Ovary (tissue), 9 donors: ENCODE data around the gene ZNF296. TPM values are rescaled to one million over a fixed set of nuclear protein-coding genes. Genes with fewer than 3 reads are reported as not detected.

ENCODE experiments used
- DNase-seq, 5 donors: peaks; one replicate each; pipeline ENCODE4 v3.0.0-alpha.2; 2019 to 2020
- H3K27ac ChIP-seq, 2 donors: fragments of 200-600 bp; one replicate each; pipeline versions ENCODE4 v1.5.1 to v1.8.0; 2019 to 2022
- H3K27me3 ChIP-seq: fragments of 200-600 bp; one replicate; pipeline ENCODE4 v1.8.0; 2022
- H3K36me3 ChIP-seq: fragments of 200-600 bp; sonication (generic); one replicate; pipeline ENCODE4 v1.5.1; 2019
- H3K4me1 ChIP-seq: one replicate; pipeline ENCODE4 v1.8.1; 2013; ENCODE audit warnings: mild to moderate bottlenecking, moderate library complexity; ENCODE audit not compliant: insufficient read depth
- H3K4me3 ChIP-seq: fragments of 200-600 bp; sonication (generic); one replicate; pipeline ENCODE4 v1.5.1; 2017
- H3K9me3 ChIP-seq, 2 donors: fragments of 200-600 bp in 1 of 2; sonication (generic) in 1 of 2; one replicate each; pipeline versions ENCODE4 v1.5.1 to v1.8.1; 2013 to 2019; ENCODE audit warnings: mild to moderate bottlenecking in 1 of 2, moderate library complexity in 1 of 2
- EP300 ChIP-seq: sonication (generic); formaldehyde crosslinking; IDR thresholded peaks from one replicate; pipeline ENCODE4 v1.6.1; 2017; ENCODE audit warnings: antibody characterized with exemption
- POLR2A ChIP-seq: fragments of 450-650 bp; IDR thresholded peaks from one replicate; pipeline ENCODE4 v1.6.1; 2017; ENCODE audit warnings: antibody characterized with exemption, mild to moderate bottlenecking, moderate library complexity
- WGBS, 3 donors: extraction: QIAGEN DNeasy Blood & Tissue Kit in 1 of 3; methylation state at CpG; one replicate each; pipeline versions ENCODE4 v1.1.5 to v1.1.7; 2013 to 2017; 5-methylcytosine and 5-hydroxymethylcytosine counted together
- intact Hi-C, 4 donors: fragments of 100-400 bp; cut with DNase I; formaldehyde crosslinking; loops; one replicate each; pipeline versions ENCODE4 v1.11.0 to v1.15.1; 2022 to 2023
- polyA plus RNA-seq, 2 donors: library from polyadenylated mRNA; stranded (reverse); fragments of 200-250 nt in 1 of 2; fragments of 350-450 nt in 1 of 2; fragmentation: Illumina TruSeq in 1 of 2; extraction: RNeasy Lipid Tissue Mini Kit (QIAGEN cat#74804) in 1 of 2; gene quantifications; one replicate each; pipeline ENCODE4 v1.2.3, GENCODE V29; 2013 to 2014
- total RNA-seq, 7 donors: library from RNA; depleted of rRNA in 2 of 7; stranded (reverse); fragments of >200 nt in 2 of 7; fragmentation: NEBNext Ultra II Directional in 3 of 7; extraction: Animal tissue kit (Norgen Biotek cat#: 25700) in 3 of 7; gene quantifications; one replicate each; pipeline versions ENCODE4 v1.1.0 to v1.2.4, GENCODE V29; 2016 to 2023
- TF ChIP-seq, protein P1 (sequence below), 3 donors: fragments of 450-650 bp in 2 of 3; fragments of 200-600 bp in 1 of 3; IDR thresholded peaks; one replicate each; pipeline versions ENCODE4 v1.5.1 to v1.8.0; 2016 to 2022; ENCODE audit warnings: antibody characterized with exemption in 3 of 3, mild to moderate bottlenecking in 1 of 3
- donor health status: DM: no; HTN: no; CAD: no; lungs with moderate emphysema.
- donor health status: DM: no; HTN: no; CAD: no.
- donor health status: Bipolar disorder and iron deficiency.
- donor health status: DM: yes; HTN: yes; CAD: no.
- donor health status: DM: no; HTN: no; CAD: no.
- donor health status: DM: yes; HTN: yes; CAD: no.

Gene ZNF296
- total and polyA plus RNA-seq, 9 donors = 0.24 to 2.4 (median 0.41) TPM; not detected in 1

DNA sequence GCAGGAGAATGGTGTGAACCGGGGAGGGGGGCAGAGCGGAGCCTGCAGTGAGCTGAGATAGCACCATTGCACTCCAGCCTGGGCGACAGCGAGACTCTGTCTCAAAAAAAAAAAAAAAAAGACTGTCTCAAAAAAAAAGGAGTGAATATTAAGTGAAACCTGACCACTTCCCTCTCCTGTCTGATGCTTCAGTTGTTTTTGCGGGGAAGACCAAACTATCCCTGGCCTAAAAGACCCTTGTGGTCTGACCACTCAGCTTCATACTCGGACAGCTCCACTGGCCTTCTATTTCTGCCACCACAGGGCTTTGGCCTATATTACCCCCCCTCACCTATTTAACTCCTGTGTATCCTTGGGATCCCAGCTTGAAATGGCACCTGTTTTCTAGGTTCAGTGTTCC lies 35.2 kb downstream of the ZNF296 start:
- TF ChIP-seq, protein P1, sequence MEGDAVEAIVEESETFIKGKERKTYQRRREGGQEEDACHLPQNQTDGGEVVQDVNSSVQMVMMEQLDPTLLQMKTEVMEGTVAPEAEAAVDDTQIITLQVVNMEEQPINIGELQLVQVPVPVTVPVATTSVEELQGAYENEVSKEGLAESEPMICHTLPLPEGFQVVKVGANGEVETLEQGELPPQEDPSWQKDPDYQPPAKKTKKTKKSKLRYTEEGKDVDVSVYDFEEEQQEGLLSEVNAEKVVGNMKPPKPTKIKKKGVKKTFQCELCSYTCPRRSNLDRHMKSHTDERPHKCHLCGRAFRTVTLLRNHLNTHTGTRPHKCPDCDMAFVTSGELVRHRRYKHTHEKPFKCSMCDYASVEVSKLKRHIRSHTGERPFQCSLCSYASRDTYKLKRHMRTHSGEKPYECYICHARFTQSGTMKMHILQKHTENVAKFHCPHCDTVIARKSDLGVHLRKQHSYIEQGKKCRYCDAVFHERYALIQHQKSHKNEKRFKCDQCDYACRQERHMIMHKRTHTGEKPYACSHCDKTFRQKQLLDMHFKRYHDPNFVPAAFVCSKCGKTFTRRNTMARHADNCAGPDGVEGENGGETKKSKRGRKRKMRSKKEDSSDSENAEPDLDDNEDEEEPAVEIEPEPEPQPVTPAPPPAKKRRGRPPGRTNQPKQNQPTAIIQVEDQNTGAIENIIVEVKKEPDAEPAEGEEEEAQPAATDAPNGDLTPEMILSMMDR (IDR thresholded peaks at IDR 0.05) = no peak
- TF ChIP-seq EP300 = no peak
- TF ChIP-seq POLR2A = no peak

DNA sequence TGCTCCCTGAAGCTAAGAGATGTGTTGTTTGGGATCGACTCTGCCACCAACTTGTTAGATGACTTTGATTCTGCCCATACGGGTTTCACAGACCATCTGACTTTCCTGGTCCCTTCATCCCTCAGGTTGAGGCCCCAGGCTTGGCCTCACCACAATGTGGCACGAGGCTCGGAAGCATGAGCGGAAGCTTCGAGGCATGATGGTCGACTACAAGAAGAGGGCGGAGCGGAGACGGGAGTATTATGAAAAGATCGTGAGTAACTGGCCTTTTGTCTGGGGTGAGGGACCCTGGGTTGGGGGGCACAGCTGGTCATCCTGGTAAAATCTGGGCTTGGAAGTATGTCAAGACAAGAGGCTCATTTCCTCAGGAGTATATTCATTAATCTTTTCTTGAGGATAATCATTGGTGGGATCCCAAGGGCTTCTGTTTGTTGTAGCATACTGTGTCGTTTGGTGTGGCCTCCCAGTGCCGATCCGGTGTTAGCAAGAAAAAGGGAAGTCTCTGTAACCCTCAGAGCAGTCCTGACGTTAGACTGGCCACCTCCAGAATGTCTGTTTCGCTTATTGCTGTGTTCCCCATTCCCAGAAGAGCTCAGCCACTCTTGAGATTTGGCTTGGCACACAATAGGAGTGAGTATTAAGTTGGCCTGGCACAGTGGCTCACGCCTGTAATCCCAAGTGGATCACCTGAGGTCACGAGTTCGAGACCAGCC lies 36.1 kb downstream of the ZNF296 start:
- H3K4me1 ChIP-seq = peaks cover 6% of the 10 kb centered on the region
- TF ChIP-seq POLR2A (no peak), EP300 (no peak)
- TF ChIP-seq, protein P1 (IDR thresholded peaks at IDR 0.05) = no peak
- DNase-seq = no peak

More for the DNA sequence above, 35.2 kb downstream of the ZNF296 start:
- intact Hi-C loops = no loop called here
- Histone ChIP-seq H3K27ac (no peak overlapping the region), H3K4me3 (no peak overlapping the region), H3K4me1 (peaks cover 6% of the 10 kb centered on the region), H3K9me3 (no peaks in the 10 kb centered on the region), H3K36me3 (no peaks in the 10 kb centered on the region), H3K27me3 (no peaks in the 10 kb centered on the region)
- 74 to 85% (median 81%) methylated on average over 6 of the region's 6 CpGs for WGBS, 3 donors
- no peak for DNase-seq

DNA sequence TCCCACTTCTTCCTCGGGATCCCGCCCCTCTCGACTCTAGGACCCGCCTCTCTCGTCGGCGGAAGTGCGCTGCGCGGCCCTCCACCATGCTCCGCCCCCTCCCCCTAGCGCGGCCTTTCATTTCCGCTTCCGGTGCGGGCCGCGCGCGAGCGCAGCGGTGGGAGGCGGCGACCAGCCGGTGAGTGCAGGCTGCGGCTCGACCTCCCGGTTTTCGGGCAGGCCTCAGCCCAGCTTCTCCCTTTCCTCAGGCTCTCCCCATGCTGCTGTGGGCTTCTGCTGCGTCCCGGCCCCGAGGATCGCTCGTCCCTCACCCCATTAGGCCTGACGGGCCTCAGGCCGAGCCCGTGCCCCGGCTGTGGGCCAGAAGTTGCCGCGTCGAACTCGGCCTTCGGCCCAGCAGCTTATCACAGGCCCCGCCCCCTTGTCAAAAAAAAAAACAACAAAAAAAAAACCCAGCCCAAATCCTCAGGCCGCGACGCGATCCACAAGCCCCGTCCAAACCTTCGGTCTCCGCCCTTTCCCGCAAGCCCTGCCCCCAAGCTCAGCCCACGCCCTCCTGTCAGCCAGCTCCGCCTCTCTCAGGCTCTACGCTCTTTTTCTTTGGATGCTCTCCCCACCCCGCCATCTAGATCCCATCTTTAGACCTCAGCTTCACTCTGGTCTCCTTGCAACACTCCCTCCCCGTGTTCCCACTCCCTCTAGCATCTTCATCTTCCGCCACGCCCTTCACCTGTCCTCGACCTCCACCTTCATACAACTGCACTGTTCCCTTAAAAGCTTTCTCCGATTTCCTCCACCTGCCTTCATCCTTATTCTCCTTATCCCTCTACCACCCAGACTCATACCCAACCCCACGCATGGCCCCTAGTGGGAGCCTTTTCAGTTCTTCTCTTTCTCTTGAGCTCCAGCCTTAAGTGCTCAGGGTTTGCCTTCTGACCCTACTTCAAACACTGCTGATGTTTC lies 37.1 kb downstream of the ZNF296 start, which contains the start of gene CLASRP:
Gene CLASRP, plus strand, starts transcription at position 115 of the 963 bp plus-strand sequence. CDS start 1,168 bp downstream, outside the sequence.
- DNase-seq = peak; percentile 89 to 94 (median 92)

More for the DNA sequence above, 36.1 kb downstream of the ZNF296 start:
- Histone ChIP-seq H3K36me3 (no peaks in the 10 kb centered on the region), H3K27me3 (no peaks in the 10 kb centered on the region), H3K4me3 (no peak overlapping the region), H3K9me3 (no peaks in the 10 kb centered on the region), H3K27ac (no peak overlapping the region)
- intact Hi-C loops = no loop called here
- WGBS, 3 donors = 72 to 80% (median 78%) methylated on average over 19 of the region's 19 CpGs

More for the DNA sequence above, 37.1 kb downstream of the ZNF296 start, which contains the start of gene CLASRP:
- H3K4me3 ChIP-seq = peak within 1 kb of the TSS; percentile 95
- H3K9me3 ChIP-seq = no peaks in the 10 kb centered on the region
- intact Hi-C loops = no loop called here
- TF ChIP-seq, protein P1 (IDR thresholded peaks at IDR 0.05) = peak in 1 of 3 donors; percentile 30
- peak; percentile 98 for TF ChIP-seq POLR2A
- TF ChIP-seq EP300 = no peak
- 1 to 2% (median 1%) methylated on average over 62 of the region's 62 CpGs for WGBS, 3 donors
- no peaks in the 10 kb centered on the region for H3K36me3 ChIP-seq
- H3K27ac ChIP-seq = peak within 1 kb of the TSS; percentile 42 to 87
- H3K4me1 ChIP-seq = peaks cover 6% of the 10 kb centered on the region
- H3K27me3 ChIP-seq = no peaks in the 10 kb centered on the region
